SU-DHL-6 (cell line): ENCODE measurements around the gene SLC10A1.

ENCODE experiments used
- EZH2phosphoT487 ChIP-seq: fragments of 200-600 bp; sonication (generic), shearing (Covaris generic); conservative IDR thresholded peaks from 2 replicates; pipeline ENCODE4 v1.6.1; 2018; ENCODE audit warnings: mild to moderate bottlenecking, antibody characterized with exemption, low read length, moderate library complexity, mixed read lengths
- TF ChIP-seq, protein P1 (sequence below): fragments of 200-600 bp; sonication (generic); IDR thresholded peaks from one replicate; pipeline ENCODE4 v1.5.1; 2017; ENCODE audit warnings: antibody characterized with exemption, mild to moderate bottlenecking, low read length, moderate library complexity; ENCODE audit not compliant: insufficient read depth, poor library complexity, severe bottlenecking

GRCh38 chr14:69753860-69754259 lies 43.2 kb downstream of the SLC10A1 start:
- TF ChIP-seq, protein P1, sequence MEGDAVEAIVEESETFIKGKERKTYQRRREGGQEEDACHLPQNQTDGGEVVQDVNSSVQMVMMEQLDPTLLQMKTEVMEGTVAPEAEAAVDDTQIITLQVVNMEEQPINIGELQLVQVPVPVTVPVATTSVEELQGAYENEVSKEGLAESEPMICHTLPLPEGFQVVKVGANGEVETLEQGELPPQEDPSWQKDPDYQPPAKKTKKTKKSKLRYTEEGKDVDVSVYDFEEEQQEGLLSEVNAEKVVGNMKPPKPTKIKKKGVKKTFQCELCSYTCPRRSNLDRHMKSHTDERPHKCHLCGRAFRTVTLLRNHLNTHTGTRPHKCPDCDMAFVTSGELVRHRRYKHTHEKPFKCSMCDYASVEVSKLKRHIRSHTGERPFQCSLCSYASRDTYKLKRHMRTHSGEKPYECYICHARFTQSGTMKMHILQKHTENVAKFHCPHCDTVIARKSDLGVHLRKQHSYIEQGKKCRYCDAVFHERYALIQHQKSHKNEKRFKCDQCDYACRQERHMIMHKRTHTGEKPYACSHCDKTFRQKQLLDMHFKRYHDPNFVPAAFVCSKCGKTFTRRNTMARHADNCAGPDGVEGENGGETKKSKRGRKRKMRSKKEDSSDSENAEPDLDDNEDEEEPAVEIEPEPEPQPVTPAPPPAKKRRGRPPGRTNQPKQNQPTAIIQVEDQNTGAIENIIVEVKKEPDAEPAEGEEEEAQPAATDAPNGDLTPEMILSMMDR = no peak
- no peak for TF ChIP-seq EZH2phosphoT487
